GM23248 (cell line): ENCODE data around the gene TXNL4A.

ENCODE experiments used
- EZH2 ChIP-seq: fragments of 200-600 bp; sonication (generic); IDR thresholded peaks from 2 replicates; pipeline ENCODE4 v1.6.1; 2018; ENCODE audit warnings: antibody characterized with exemption, mild to moderate bottlenecking; ENCODE audit not compliant: insufficient read depth, poor library complexity, severe bottlenecking
- EZH2phosphoT487 ChIP-seq: fragments of 200-600 bp; sonication (generic); IDR thresholded peaks from 2 replicates; pipeline ENCODE4 v1.6.1; 2018; ENCODE audit warnings: antibody characterized with exemption, moderate library complexity, mild to moderate bottlenecking, low read depth; ENCODE audit not compliant: insufficient read depth

DNA sequence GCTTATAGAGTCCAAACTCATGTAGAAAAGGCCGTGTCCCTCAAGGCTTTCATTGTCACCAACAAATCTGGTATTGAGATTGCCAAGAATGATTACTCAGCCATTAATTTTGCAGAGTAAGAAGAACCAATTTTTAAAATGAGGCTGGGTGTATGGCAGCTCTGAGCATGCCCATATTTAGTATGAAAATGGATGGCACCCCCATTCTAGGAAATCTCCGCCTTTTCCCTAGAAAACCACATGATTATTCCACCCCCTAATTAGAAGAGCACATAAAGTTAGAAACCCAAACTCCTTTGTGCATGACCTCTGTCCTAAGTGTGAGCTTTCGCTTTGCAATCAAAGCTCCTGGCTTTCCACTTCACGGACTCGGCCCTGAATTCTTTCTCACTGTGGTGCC lies 14.1 kb upstream of the TXNL4A start:
- TF ChIP-seq EZH2 (no peak), EZH2phosphoT487 (no peak)
